HG03095 (cell line): ENCODE measurements around the gene ADAMTS3.
"Not testable (repeated sequence)": the region's sequence is repeated elsewhere in the genome, so short reads cannot be mapped to it uniquely, and the experiment has no call there.

ENCODE experiments used
- ATAC-seq: cut with Tn5 transposase; IDR thresholded peaks from one replicate; pipeline ENCODE4 v1.9.1; 2021; ENCODE audit warnings: moderate library complexity; ENCODE audit not compliant: unreplicated experiment

The ADAMTS3 gene

GRCh38 chr4:72553540-72554337, 15.3 kb downstream of the ADAMTS3 start:
- no peak for ATAC-seq

GRCh38 chr4:72552447-72552846, 16.6 kb downstream of the ADAMTS3 start:
- ATAC-seq, result no peak

- ATAC-seq, result no peak
Measured at GRCh38 chr4:72546456-72546855, 22.6 kb downstream of the ADAMTS3 start.

GRCh38 chr4:72540694-72541093, 28.3 kb downstream of the ADAMTS3 start:
- not testable (repeated sequence) for ATAC-seq

- no peak for ATAC-seq
Measured at GRCh38 chr4:72538006-72538405, 31.0 kb downstream of the ADAMTS3 start.

- no peak for ATAC-seq
Measured at GRCh38 chr4:72536443-72536842, 32.6 kb downstream of the ADAMTS3 start.

GRCh38 chr4:72531768-72532290, 37.2 kb downstream of the ADAMTS3 start:
- ATAC-seq, result no peak

GRCh38 chr4:72531322-72531721, 37.7 kb downstream of the ADAMTS3 start:
- no peak for ATAC-seq

- ATAC-seq, result no peak
Measured at GRCh38 chr4:72529148-72529822, 39.7 kb downstream of the ADAMTS3 start.

GRCh38 chr4:72527038-72527646, 41.9 kb downstream of the ADAMTS3 start:
- ATAC-seq, result no peak

- ATAC-seq, result no peak
Measured at GRCh38 chr4:72525938-72526337, 43.1 kb downstream of the ADAMTS3 start.

- no peak for ATAC-seq
Measured at GRCh38 chr4:72522440-72522839, 46.6 kb downstream of the ADAMTS3 start.

- ATAC-seq, result no peak
Measured at GRCh38 chr4:72513227-72513626, 55.8 kb downstream of the ADAMTS3 start.

GRCh38 chr4:72507860-72508419, 61.1 kb downstream of the ADAMTS3 start:
- no peak for ATAC-seq

GRCh38 chr4:72507167-72507566, 61.9 kb downstream of the ADAMTS3 start:
- ATAC-seq, result no peak

GRCh38 chr4:72505314-72505744, 63.7 kb downstream of the ADAMTS3 start:
- peak; percentile 81 for ATAC-seq

- no peak for ATAC-seq
Measured at GRCh38 chr4:72500214-72500613, 68.8 kb downstream of the ADAMTS3 start.

- ATAC-seq, result no peak
Measured at GRCh38 chr4:72496119-72496518, 72.9 kb downstream of the ADAMTS3 start.

- ATAC-seq, result no peak
Measured at GRCh38 chr4:72494156-72494555, 74.9 kb downstream of the ADAMTS3 start.

- no peak for ATAC-seq
Measured at GRCh38 chr4:72489267-72489666, 79.8 kb downstream of the ADAMTS3 start.

GRCh38 chr4:72486991-72487390, 82.0 kb downstream of the ADAMTS3 start:
- ATAC-seq, result no peak
